ENCODE measurements around the gene TP53I13.
A peak's percentile ranks its signal among the peaks of the same experiment; 100 is the strongest.

The TP53I13 gene

GRCh38 chr17:29567554-29568330, 759 bp upstream of the TP53I13 start:
- DNase-seq, result peak; percentile 64

- DNase-seq, result no peak
Observed at GRCh38 chr17:29569245-29569950, 897 bp downstream of the TP53I13 start.

GRCh38 chr17:29570521-29570920, 2.0 kb downstream of the TP53I13 start:
- DNase-seq, result no peak

- no peak for DNase-seq
Observed at GRCh38 chr17:29571486-29571882, 3.0 kb downstream of the TP53I13 start.

GRCh38 chr17:29571883-29572681, 3.6 kb downstream of the TP53I13 start:
- DNase-seq, result no peak

- DNase-seq, result peak; percentile 42
Observed at GRCh38 chr17:29572691-29573557, 4.4 kb downstream of the TP53I13 start.

GRCh38 chr17:29573558-29573869, 5.0 kb downstream of the TP53I13 start:
- no peak for DNase-seq

GRCh38 chr17:29573871-29574731, 5.6 kb downstream of the TP53I13 start:
- no peak for DNase-seq

GRCh38 chr17:29574732-29575510, 6.4 kb downstream of the TP53I13 start:
- DNase-seq, result no peak

GRCh38 chr17:29575511-29576213, 7.2 kb downstream of the TP53I13 start:
- DNase-seq, result no peak

- DNase-seq, result no peak
Observed at GRCh38 chr17:29576214-29577000, 7.9 kb downstream of the TP53I13 start.

- DNase-seq, result no peak
Observed at GRCh38 chr17:29577001-29577370, 8.5 kb downstream of the TP53I13 start.

- DNase-seq, result no peak
Observed at GRCh38 chr17:29577385-29578211, 9.1 kb downstream of the TP53I13 start.

GRCh38 chr17:29578626-29579485, 10.4 kb downstream of the TP53I13 start:
- no peak for DNase-seq

- peak; percentile 87 for DNase-seq
Observed at GRCh38 chr17:29579866-29580771, 11.6 kb downstream of the TP53I13 start.

- no peak for DNase-seq
Observed at GRCh38 chr17:29581583-29582253, 13.2 kb downstream of the TP53I13 start.
